Fibroblast of villous mesenchyme (primary cell): Measurements from ENCODE around the gene GRIK2. TPM values are rescaled to one million over a fixed set of nuclear protein-coding genes. Genes with fewer than 3 reads are reported as not detected.

Experiments used
- DNase-seq: peaks from one replicate; pipeline ENCODE4 v3.0.0-alpha.2; 2010; ENCODE audit warnings: low read depth
- H3K4me3 ChIP-seq: 2 replicates; pipeline ENCODE4 v1.5.1; 2011; ENCODE audit warnings: low read depth, mild to moderate bottlenecking, low read length
- CTCF ChIP-seq: IDR thresholded peaks from 2 replicates; pipeline ENCODE4 v1.5.1; 2012; ENCODE audit warnings: low read depth, mild to moderate bottlenecking, low read length; ENCODE audit not compliant: insufficient read depth
- total RNA-seq: library from RNA; depleted of rRNA; stranded (reverse); fragments of >200 nt; gene quantifications from 2 replicates; pipeline ENCODE4 v1.2.3, GENCODE V29; 2012

Gene GRIK2
- total RNA-seq, 1 donor: 15.1 TPM

- TF ChIP-seq CTCF: no peak
- no peak overlapping the region for H3K4me3 ChIP-seq
- DNase-seq: no peak
Observed at GRCh38 chr6:101703311-101703710, 309.8 kb downstream of the GRIK2 start.

- no peak for TF ChIP-seq CTCF
- H3K4me3 ChIP-seq: no peak overlapping the region
- DNase-seq: peak; percentile 2
Observed at GRCh38 chr6:101705866-101706265, 312.4 kb downstream of the GRIK2 start.

- no peak overlapping the region for H3K4me3 ChIP-seq
- no peak for TF ChIP-seq CTCF
- no peak for DNase-seq
Observed at GRCh38 chr6:101706576-101706975, 313.1 kb downstream of the GRIK2 start.

GRCh38 chr6:101711518-101711917, 318.0 kb downstream of the GRIK2 start:
- no peak overlapping the region for H3K4me3 ChIP-seq
- TF ChIP-seq CTCF: no peak

GRCh38 chr6:101716387-101716786, 322.9 kb downstream of the GRIK2 start:
- no peak overlapping the region for H3K4me3 ChIP-seq
- DNase-seq: no peak
- no peak for TF ChIP-seq CTCF

More at GRCh38 chr6:101711518-101711917, 318.0 kb downstream of the GRIK2 start:
- DNase-seq: no peak

GRCh38 chr6:101716810-101717209, 323.3 kb downstream of the GRIK2 start:
- no peak for TF ChIP-seq CTCF
- no peak for DNase-seq
- H3K4me3 ChIP-seq: no peak overlapping the region

- H3K4me3 ChIP-seq: no peak overlapping the region
- DNase-seq: no peak
- no peak for TF ChIP-seq CTCF
Observed at GRCh38 chr6:101719521-101719920, 326.0 kb downstream of the GRIK2 start.
